Measurements from ENCODE around the gene ELANE. TPM values are rescaled to one million over a fixed set of nuclear protein-coding genes. Genes with fewer than 3 reads are reported as not detected.

ELANE gene
- total and polyA plus RNA-seq, 4 donors = 0.17 to 37.4 (median 1.8) TPM

DNA sequence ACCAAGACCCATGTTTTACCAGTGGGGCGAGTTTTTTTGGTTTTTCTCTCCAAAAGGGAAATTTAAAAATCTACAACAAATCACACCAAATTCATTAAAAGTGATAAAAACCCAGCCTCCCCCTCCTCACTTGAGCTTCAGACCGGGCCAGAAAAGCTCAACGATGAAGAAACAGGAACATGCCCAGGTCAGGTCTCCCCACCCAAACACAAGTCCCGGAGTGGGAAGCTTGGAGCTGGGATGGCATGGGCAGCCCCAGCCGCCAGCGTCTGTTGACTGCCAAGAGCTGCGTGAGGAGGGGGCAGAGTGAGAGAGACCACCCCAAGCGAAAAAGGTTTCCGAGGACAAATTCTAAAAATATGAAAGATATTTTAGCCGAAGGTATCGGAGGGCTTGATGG, 44.9 kb downstream of the ELANE start:
- Histone ChIP-seq H3K9me3 (ENCODE audit: control insufficient read depth in 4 of 4, low read length in 3 of 4) (no peaks in the 10 kb centered on the region), H3K27ac (ENCODE audit: low read depth in 1 of 2, low read length in 2 of 2) (no peak overlapping the region), H3K9ac (ENCODE audit: low read depth in 1 of 2, low read length in 2 of 2) (no peak overlapping the region), H3K27me3 (ENCODE audit: control insufficient read depth in 4 of 4, insufficient read depth in 4 of 4, low read length in 3 of 4) (no peaks in the 10 kb centered on the region), H3K4me1 (ENCODE audit: control insufficient read depth in 4 of 4, insufficient read depth in 4 of 4, low read length in 3 of 4) (peaks cover 3 to 7% (median 5%) of the 10 kb centered on the region in 4 donors), H3K36me3 (ENCODE audit: control insufficient read depth in 4 of 4, insufficient read depth in 3 of 4, low read depth in 1 of 4, low read length in 3 of 4) (peaks cover 0 to 11% (median 4%) of the 10 kb centered on the region in 4 donors), H3K4me3 (ENCODE audit: low read depth in 1 of 3, low read length in 3 of 3) (no peak overlapping the region)
- TF ChIP-seq TAF1 (conservative IDR thresholded peaks at IDR 0.05) = no peak
- no peak for TF ChIP-seq HNF4G (IDR thresholded peaks at IDR 0.05)
- TF ChIP-seq, protein P1, sequence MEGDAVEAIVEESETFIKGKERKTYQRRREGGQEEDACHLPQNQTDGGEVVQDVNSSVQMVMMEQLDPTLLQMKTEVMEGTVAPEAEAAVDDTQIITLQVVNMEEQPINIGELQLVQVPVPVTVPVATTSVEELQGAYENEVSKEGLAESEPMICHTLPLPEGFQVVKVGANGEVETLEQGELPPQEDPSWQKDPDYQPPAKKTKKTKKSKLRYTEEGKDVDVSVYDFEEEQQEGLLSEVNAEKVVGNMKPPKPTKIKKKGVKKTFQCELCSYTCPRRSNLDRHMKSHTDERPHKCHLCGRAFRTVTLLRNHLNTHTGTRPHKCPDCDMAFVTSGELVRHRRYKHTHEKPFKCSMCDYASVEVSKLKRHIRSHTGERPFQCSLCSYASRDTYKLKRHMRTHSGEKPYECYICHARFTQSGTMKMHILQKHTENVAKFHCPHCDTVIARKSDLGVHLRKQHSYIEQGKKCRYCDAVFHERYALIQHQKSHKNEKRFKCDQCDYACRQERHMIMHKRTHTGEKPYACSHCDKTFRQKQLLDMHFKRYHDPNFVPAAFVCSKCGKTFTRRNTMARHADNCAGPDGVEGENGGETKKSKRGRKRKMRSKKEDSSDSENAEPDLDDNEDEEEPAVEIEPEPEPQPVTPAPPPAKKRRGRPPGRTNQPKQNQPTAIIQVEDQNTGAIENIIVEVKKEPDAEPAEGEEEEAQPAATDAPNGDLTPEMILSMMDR (IDR thresholded peaks at IDR 0.05; ENCODE audit: low read depth, low read length, missing input control) = no peak
- TF ChIP-seq RAD21 (IDR thresholded peaks at IDR 0.05) = no peak
- no peak for TF ChIP-seq GABPA (IDR thresholded peaks at IDR 0.05 in 1 of 2, conservative IDR thresholded peaks at IDR 0.05 in 1 of 2)
- 92% methylated on average over 11 of the region's 11 CpGs for WGBS
- DNase-seq (ENCODE audit: low spot score) = no peak

DNA sequence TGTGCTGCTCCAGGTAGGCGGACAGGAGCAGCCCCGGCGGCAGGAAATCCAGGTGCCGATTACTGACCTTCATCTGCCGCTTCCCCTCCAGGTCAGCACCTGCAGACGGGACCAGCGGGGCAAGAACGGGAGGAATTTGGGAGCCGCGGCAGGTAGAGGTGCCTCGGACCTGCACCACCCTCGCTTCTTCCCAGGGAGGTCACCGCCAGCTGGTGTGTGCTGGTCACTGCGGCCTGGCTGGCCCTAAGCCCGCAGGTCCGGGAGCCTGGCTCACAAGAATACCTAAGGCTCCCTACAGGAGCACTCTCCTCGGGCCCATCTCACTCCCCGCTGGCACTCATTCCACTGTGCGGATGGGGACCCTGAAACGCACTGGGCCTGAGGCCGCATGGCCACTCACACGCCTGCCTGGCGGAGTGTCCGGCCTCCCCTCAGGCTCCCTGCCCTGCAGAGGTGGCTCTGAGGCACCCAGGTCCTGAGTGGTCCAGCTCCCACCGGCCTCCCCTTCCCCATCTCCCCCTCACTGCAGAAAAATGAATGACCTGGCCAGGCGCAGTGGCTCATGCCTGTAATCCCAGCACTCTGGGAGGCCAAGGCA, 45.4 kb downstream of the ELANE start:
- H3K27ac ChIP-seq (ENCODE audit: low read depth in 1 of 2, low read length in 2 of 2) = no peak overlapping the region
- TF ChIP-seq HNF4G (IDR thresholded peaks at IDR 0.05) = no peak
- TF ChIP-seq, protein P2, sequence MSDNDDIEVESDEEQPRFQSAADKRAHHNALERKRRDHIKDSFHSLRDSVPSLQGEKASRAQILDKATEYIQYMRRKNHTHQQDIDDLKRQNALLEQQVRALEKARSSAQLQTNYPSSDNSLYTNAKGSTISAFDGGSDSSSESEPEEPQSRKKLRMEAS (IDR thresholded peaks at IDR 0.05) = no peak
- no peak for TF ChIP-seq SP1 (IDR thresholded peaks at IDR 0.05)
- TF ChIP-seq FOXA2 (IDR thresholded peaks at IDR 0.05) = no peak
- no peak for TF ChIP-seq NR2F2 (IDR thresholded peaks at IDR 0.05)
- TF ChIP-seq, protein P1 (IDR thresholded peaks at IDR 0.05; ENCODE audit: low read depth, low read length, missing input control) = no peak
- H3K4me3 ChIP-seq (ENCODE audit: low read depth in 1 of 3, low read length in 3 of 3) = no peak overlapping the region
- WGBS = 95% methylated on average over 26 of the region's 26 CpGs
- no peak for DNase-seq (ENCODE audit: low spot score)
- peaks cover 5 to 7% (median 5%) of the 10 kb centered on the region in 4 donors for H3K4me1 ChIP-seq (ENCODE audit: control insufficient read depth in 4 of 4, insufficient read depth in 4 of 4, low read length in 3 of 4)
- H3K36me3 ChIP-seq (ENCODE audit: control insufficient read depth in 4 of 4, insufficient read depth in 3 of 4, low read depth in 1 of 4, low read length in 3 of 4) = peaks cover 0 to 13% (median 4%) of the 10 kb centered on the region in 4 donors
- no peaks in the 10 kb centered on the region for H3K27me3 ChIP-seq (ENCODE audit: control insufficient read depth in 4 of 4, insufficient read depth in 4 of 4, low read length in 3 of 4)
- H3K9me3 ChIP-seq (ENCODE audit: control insufficient read depth in 4 of 4, low read length in 3 of 4) = no peaks in the 10 kb centered on the region
- no peak overlapping the region for H3K9ac ChIP-seq (ENCODE audit: low read depth in 1 of 2, low read length in 2 of 2)

DNA sequence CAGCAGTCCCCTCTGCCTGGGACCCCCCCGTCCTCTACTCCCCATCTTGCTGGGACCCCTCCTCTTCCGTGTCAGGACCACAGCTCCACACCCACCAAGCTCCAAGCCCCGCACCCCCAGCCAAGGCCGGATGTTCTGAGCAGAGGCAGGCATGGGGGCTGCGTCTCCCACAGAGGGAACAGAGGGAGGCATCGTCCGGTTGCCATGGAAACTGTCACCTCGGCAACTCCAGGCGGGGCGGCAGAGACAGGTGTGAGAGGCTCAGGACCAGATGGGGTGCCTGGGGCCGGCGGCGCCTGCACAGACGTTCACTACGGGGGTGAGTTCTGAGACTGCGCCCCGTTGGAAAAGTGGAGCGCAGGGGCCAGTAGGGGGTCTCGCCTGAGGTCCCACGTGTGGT, 46.6 kb downstream of the ELANE start:
- no peaks in the 10 kb centered on the region for H3K27me3 ChIP-seq (ENCODE audit: control insufficient read depth in 4 of 4, insufficient read depth in 4 of 4, low read length in 3 of 4)
- no peak overlapping the region for H3K4me3 ChIP-seq (ENCODE audit: low read depth in 1 of 3, low read length in 3 of 3)
- peaks cover 0 to 13% (median 4%) of the 10 kb centered on the region in 4 donors for H3K36me3 ChIP-seq (ENCODE audit: control insufficient read depth in 4 of 4, insufficient read depth in 3 of 4, low read depth in 1 of 4, low read length in 3 of 4)
- 90% methylated on average over 20 of the region's 20 CpGs for WGBS
- no peak overlapping the region for H3K27ac ChIP-seq (ENCODE audit: low read depth in 1 of 2, low read length in 2 of 2)
- DNase-seq (ENCODE audit: low spot score) = no peak
- TF ChIP-seq SP1 (IDR thresholded peaks at IDR 0.05) (no peak), FOXA1 (IDR thresholded peaks at IDR 0.05) (no peak), HNF4G (IDR thresholded peaks at IDR 0.05) (no peak)
- TF ChIP-seq, protein P3, sequence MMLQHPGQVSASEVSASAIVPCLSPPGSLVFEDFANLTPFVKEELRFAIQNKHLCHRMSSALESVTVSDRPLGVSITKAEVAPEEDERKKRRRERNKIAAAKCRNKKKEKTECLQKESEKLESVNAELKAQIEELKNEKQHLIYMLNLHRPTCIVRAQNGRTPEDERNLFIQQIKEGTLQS (IDR thresholded peaks at IDR 0.05) = no peak
- TF ChIP-seq, protein P2 (IDR thresholded peaks at IDR 0.05) = no peak
- peaks cover 7 to 11% (median 9%) of the 10 kb centered on the region in 4 donors for H3K4me1 ChIP-seq (ENCODE audit: control insufficient read depth in 4 of 4, insufficient read depth in 4 of 4, low read length in 3 of 4)
- H3K9me3 ChIP-seq (ENCODE audit: control insufficient read depth in 4 of 4, low read length in 3 of 4) = no peaks in the 10 kb centered on the region
- no peak overlapping the region for H3K9ac ChIP-seq (ENCODE audit: low read depth in 1 of 2, low read length in 2 of 2)
